ENCODE results near the gene NFKBIE.

DNA sequence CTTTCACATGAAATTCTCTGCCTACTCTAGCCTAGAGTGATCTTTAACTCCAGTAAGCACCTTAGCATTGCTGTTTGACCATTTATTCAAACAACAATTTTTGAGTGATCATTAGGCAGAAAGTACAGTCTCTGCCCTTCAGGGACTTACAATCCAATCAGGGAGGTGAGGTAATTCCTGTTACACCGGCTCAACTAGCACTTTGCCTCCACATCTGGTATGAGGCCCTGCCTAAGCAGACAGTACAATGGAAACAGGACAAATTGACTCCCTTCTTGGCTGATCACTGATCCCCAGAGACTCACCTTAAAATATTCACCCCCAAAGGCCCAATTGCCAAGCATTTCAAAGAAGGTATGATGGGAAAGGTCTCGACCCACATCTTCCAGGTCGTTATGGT lies 46.4 kb upstream of the NFKBIE start:
- TF ChIP-seq ZFP3 (CRISPR knock-in tag; IDR thresholded peaks at IDR 0.05) (no peak), ARNTL (CRISPR knock-in tag; IDR thresholded peaks at IDR 0.05; ENCODE audit: borderline replicate concordance, low read depth) (no peak)

Measured in SK-N-SH treated with all-trans-retinoic acid at 6 μM for 48 hours (cell line).